Ishikawa (cell line): Measurements from ENCODE around the gene GREB1L.

Experiments
- EP300 ChIP-seq: IDR thresholded peaks from 2 replicates; pipeline ENCODE4 v1.6.1; 2012; ENCODE audit warnings: borderline replicate concordance
- NFIC ChIP-seq: IDR thresholded peaks from 2 replicates; pipeline ENCODE4 v1.6.1; 2012
- RAD21 ChIP-seq: IDR thresholded peaks from 2 replicates; pipeline ENCODE4 v1.6.1; 2012; ENCODE audit warnings: low read depth
- TCF12 ChIP-seq: IDR thresholded peaks from 2 replicates; pipeline ENCODE4 v1.6.1; 2012; ENCODE audit warnings: low read depth

DNA sequence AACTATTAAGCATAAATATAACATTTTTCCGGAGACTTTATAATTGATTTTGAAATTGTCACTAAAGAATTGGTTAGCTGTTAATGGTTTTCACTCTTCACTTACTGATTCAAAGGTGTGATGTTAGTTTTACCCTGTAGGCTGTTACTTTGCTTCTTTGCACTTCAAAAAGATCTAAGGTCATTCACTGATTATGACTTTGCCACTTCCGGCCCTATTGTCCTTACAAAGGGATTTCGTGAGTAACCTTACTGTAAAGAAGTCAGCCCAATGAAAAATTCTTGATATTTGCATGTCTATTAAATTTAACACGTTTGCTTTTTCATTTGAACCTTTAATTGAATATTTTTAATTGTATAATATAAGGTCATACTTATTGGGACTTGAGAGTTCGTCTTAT lies 61.4 kb downstream of the GREB1L start:
- TF ChIP-seq NFIC, result no peak
- TF ChIP-seq EP300, result no peak
- TF ChIP-seq TCF12, result no peak
- TF ChIP-seq RAD21, result no peak
